Ishikawa (cell line): Measurements from ENCODE around the gene LSM2.
A peak's percentile ranks its signal among the peaks of the same experiment; 100 is the strongest.

ENCODE experiments used
- CEBPB ChIP-seq: IDR thresholded peaks from 2 replicates; pipeline ENCODE4 v1.6.1; 2012
- CREB1 ChIP-seq: IDR thresholded peaks from 2 replicates; pipeline ENCODE4 v1.6.1; 2012; ENCODE audit warnings: low read depth
- EGR1 ChIP-seq: IDR thresholded peaks from 2 replicates; pipeline ENCODE4 v1.6.1; 2012
- EP300 ChIP-seq: IDR thresholded peaks from 2 replicates; pipeline ENCODE4 v1.6.1; 2012; ENCODE audit warnings: borderline replicate concordance
- FOXM1 ChIP-seq: IDR thresholded peaks from 2 replicates; pipeline ENCODE4 v1.6.1; 2012; ENCODE audit warnings: low read depth, borderline replicate concordance
- NFIC ChIP-seq: IDR thresholded peaks from 2 replicates; pipeline ENCODE4 v1.6.1; 2012
- RAD21 ChIP-seq: IDR thresholded peaks from 2 replicates; pipeline ENCODE4 v1.6.1; 2012; ENCODE audit warnings: low read depth
- REST ChIP-seq: IDR thresholded peaks from 2 replicates; pipeline ENCODE4 v1.6.1; 2012; ENCODE audit warnings: low read depth, mild to moderate bottlenecking
- TAF1 ChIP-seq: IDR thresholded peaks from 2 replicates; pipeline ENCODE4 v1.6.1; 2012; ENCODE audit warnings: low read depth, mild to moderate bottlenecking
- TCF12 ChIP-seq: IDR thresholded peaks from 2 replicates; pipeline ENCODE4 v1.6.1; 2012; ENCODE audit warnings: low read depth
- TEAD4 ChIP-seq: IDR thresholded peaks from 2 replicates; pipeline ENCODE4 v1.6.1; 2012
- YY1 ChIP-seq: IDR thresholded peaks from 2 replicates; pipeline ENCODE4 v1.6.1; 2012; ENCODE audit warnings: low read depth
- ZBTB7A ChIP-seq: IDR thresholded peaks from 2 replicates; pipeline ENCODE4 v1.6.1; 2012; ENCODE audit warnings: low read depth
- TF ChIP-seq, protein P1 (sequence below): IDR thresholded peaks from 2 replicates; pipeline ENCODE4 v1.6.1; 2012
- TF ChIP-seq, protein P2 (sequence below): IDR thresholded peaks from 2 replicates; pipeline ENCODE4 v1.6.1; 2012

LSM2 gene

GRCh38 chr6:31765559-31765909, 41.2 kb downstream of the LSM2 start:
- TF ChIP-seq TAF1 (no peak), TCF12 (no peak), FOXM1 (no peak), TEAD4 (no peak), EGR1 (no peak)

GRCh38 chr6:31764198-31764597, 42.6 kb downstream of the LSM2 start:
- TF ChIP-seq FOXM1 = no peak
- TF ChIP-seq RAD21 = no peak

DNA sequence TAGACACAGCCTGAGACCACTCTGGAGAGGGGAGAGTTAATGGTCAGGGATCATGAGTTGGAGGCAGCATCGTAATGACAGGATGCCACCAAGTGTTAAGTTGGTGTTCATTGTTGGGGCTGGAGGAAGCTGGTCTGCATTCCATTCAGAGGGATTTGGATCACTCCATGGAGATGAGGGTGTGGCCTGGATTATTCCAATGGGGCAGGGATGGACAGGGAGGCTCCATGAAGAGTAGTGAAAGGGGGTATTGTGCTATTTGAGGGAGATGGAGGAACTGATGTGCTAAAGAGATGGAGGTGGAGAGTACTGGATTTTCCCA, 43.2 kb downstream of the LSM2 start:
- TF ChIP-seq EGR1 = no peak
- TF ChIP-seq, protein P1, sequence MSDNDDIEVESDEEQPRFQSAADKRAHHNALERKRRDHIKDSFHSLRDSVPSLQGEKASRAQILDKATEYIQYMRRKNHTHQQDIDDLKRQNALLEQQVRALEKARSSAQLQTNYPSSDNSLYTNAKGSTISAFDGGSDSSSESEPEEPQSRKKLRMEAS = no peak
- peak; percentile 16; the same call in 1 of the 2 replicates for TF ChIP-seq RAD21
- no peak for TF ChIP-seq ZBTB7A

- TF ChIP-seq ZBTB7A (no peak), EP300 (no peak), YY1 (no peak), REST (no peak), EGR1 (no peak), FOXM1 (no peak), RAD21 (no peak), CEBPB (no peak), TEAD4 (no peak), TCF12 (no peak), CREB1 (no peak), TAF1 (no peak)
- TF ChIP-seq, protein P1 = no peak
- TF ChIP-seq, protein P2, sequence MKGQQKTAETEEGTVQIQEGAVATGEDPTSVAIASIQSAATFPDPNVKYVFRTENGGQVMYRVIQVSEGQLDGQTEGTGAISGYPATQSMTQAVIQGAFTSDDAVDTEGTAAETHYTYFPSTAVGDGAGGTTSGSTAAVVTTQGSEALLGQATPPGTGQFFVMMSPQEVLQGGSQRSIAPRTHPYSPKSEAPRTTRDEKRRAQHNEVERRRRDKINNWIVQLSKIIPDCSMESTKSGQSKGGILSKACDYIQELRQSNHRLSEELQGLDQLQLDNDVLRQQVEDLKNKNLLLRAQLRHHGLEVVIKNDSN = no peak
These were observed 43.7 kb downstream of the LSM2 start for GRCh38 chr6:31762878-31763618.

DNA sequence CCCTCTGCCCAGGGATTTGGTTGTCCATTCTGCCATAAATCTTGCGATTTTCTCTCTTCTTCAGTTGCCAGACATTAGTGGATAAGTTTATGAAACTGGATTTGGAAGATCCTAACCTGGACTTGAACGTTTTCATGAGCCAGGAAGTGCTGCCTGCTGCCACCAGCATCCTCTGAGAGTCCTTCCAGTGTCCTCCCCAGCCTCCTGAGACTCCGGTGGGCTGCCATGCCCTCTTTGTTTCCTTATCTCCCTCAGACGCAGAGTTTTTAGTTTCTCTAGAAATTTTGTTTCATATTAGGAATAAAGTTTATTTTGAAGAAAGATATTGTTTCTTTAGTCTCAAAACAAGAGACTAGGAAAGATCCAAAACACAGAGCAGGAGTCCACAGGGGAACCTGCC, 44.4 kb downstream of the LSM2 start, which contains the start of gene SAPCD1:
Gene SAPCD1, plus strand, starts transcription at position 301 of the 400 bp plus-strand sequence. CDS start 399 bp downstream, outside the sequence.
- TF ChIP-seq RAD21 = no peak
- no peak for TF ChIP-seq CEBPB
- TF ChIP-seq ZBTB7A = no peak
- no peak for TF ChIP-seq EGR1
- TF ChIP-seq YY1 = no peak
- TF ChIP-seq TAF1 = no peak
- TF ChIP-seq REST = no peak
- TF ChIP-seq EP300 = no peak
- TF ChIP-seq CREB1 = no peak

DNA sequence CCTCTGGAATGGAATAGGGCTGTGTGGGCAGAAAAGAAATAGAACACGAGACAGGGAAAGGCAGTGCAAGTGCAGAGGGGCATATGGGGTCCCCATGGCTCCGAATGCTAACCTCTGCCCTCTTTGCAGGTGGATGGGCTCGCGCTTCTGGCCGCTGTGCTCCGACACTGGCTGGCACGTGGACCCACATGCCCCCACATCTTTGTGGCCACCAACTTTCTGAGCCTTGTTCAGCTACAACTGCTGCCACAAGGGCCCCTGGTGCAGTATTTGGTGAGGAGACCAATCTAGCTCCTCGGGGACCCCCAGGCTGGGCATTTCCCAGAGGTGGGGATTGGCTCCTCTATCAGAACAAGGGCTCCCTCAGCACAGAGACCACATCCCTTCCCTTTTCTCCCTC, 45.4 kb downstream of the LSM2 start:
- TF ChIP-seq EGR1 (no peak), TEAD4 (no peak), ZBTB7A (no peak), CREB1 (no peak), RAD21 (no peak), TAF1 (no peak), NFIC (no peak), REST (no peak)
- TF ChIP-seq, protein P2 = no peak
